ENCODE measurements around the gene THRB.

The THRB gene

GRCh38 chr3:24483873-24484272 lies 10.8 kb downstream of the THRB start:
- no peak for TF ChIP-seq POLR2A (IDR thresholded peaks at IDR 0.05; ENCODE audit: extremely low read depth, insufficient read length)
- TF ChIP-seq CTCF (IDR thresholded peaks at IDR 0.05; ENCODE audit: low read depth, low read length), result no peak
- TF ChIP-seq MYC (IDR thresholded peaks at IDR 0.05; ENCODE audit: low read depth, low read length), result no peak
- no peak for TF ChIP-seq MAX (IDR thresholded peaks at IDR 0.05; ENCODE audit: low read depth, low read length)

GRCh38 chr3:24482096-24482705 lies 12.4 kb downstream of the THRB start:
- DNase-seq (ENCODE audit: low read depth), result no peak
- TF ChIP-seq POLR2A (IDR thresholded peaks at IDR 0.05; ENCODE audit: extremely low read depth, insufficient read length), result no peak
- TF ChIP-seq MAX (IDR thresholded peaks at IDR 0.05; ENCODE audit: low read depth, low read length), result no peak
- no peak for TF ChIP-seq CTCF (IDR thresholded peaks at IDR 0.05; ENCODE audit: low read depth, low read length)
- no peak for TF ChIP-seq MYC (IDR thresholded peaks at IDR 0.05; ENCODE audit: low read depth, low read length)

More at GRCh38 chr3:24483873-24484272, 10.8 kb downstream of the THRB start:
- DNase-seq (ENCODE audit: low read depth), result peak; percentile 18
- no peak overlapping the region for H3K4me3 ChIP-seq (ENCODE audit: low read depth, low read length)

DNA sequence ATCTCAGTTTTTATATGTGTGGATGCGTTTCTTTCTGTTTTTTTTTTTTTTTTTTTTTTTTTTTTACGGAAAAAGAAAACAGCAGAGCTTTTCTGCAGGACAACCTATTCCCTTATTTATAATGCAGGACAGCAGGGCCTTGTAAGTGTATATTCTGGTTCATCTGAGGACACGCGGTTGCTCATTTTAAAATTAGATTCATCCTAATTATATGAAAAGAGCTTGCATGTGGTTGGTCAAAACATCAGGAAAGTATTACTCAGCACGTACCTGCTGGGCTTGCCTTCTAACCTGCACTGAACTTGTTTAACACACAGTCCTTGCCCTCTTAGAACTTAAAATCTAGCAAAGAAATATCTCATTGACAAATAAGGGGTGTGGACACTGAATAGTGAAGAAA lies 13.5 kb downstream of the THRB start:
- no peak for TF ChIP-seq CTCF (IDR thresholded peaks at IDR 0.05; ENCODE audit: low read depth, low read length)
- TF ChIP-seq POLR2A (IDR thresholded peaks at IDR 0.05; ENCODE audit: extremely low read depth, insufficient read length), result no peak
- no peak for TF ChIP-seq MAX (IDR thresholded peaks at IDR 0.05; ENCODE audit: low read depth, low read length)
- TF ChIP-seq MYC (IDR thresholded peaks at IDR 0.05; ENCODE audit: low read depth, low read length), result no peak
- DNase-seq (ENCODE audit: low read depth), result no peak
- H3K4me3 ChIP-seq (ENCODE audit: low read depth, low read length), result no peak overlapping the region

More at GRCh38 chr3:24482096-24482705, 12.4 kb downstream of the THRB start:
- no peak overlapping the region for H3K4me3 ChIP-seq (ENCODE audit: low read depth, low read length)

GRCh38 chr3:24480497-24480896 lies 14.2 kb downstream of the THRB start:
- no peak overlapping the region for H3K4me3 ChIP-seq (ENCODE audit: low read depth, low read length)
- DNase-seq (ENCODE audit: low read depth), result no peak
- TF ChIP-seq CTCF (IDR thresholded peaks at IDR 0.05; ENCODE audit: low read depth, low read length) (no peak), MYC (IDR thresholded peaks at IDR 0.05; ENCODE audit: low read depth, low read length) (no peak), POLR2A (IDR thresholded peaks at IDR 0.05; ENCODE audit: extremely low read depth, insufficient read length) (no peak)

DNA sequence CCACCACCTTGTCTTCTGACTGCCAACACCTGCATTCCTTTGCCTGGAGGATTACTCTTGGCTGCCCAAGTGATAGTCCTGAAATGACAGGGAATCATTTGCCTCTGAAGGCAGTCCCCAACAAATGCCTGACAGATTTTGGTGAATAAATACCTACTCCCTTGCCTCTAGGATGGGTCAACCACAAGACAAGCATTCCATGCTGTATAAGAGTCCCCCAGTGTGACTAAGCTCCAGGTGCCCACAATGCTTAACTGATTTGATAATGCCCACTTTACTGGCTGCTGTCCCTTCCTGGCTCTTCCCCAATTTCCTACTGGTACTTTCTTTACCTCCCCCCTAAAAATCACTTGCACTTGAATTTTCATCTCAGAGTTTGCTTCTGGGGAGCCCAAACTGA lies 14.8 kb downstream of the THRB start:
- TF ChIP-seq CTCF (IDR thresholded peaks at IDR 0.05; ENCODE audit: low read depth, low read length), result no peak
- TF ChIP-seq POLR2A (IDR thresholded peaks at IDR 0.05; ENCODE audit: extremely low read depth, insufficient read length), result no peak
- TF ChIP-seq MYC (IDR thresholded peaks at IDR 0.05; ENCODE audit: low read depth, low read length), result no peak
- TF ChIP-seq MAX (IDR thresholded peaks at IDR 0.05; ENCODE audit: low read depth, low read length), result no peak
- no peak for DNase-seq (ENCODE audit: low read depth)
- H3K4me3 ChIP-seq (ENCODE audit: low read depth, low read length), result no peak overlapping the region
